ENCODE measurements around the gene FBXL5. TPM values are rescaled to one million over a fixed set of nuclear protein-coding genes. Genes with fewer than 3 reads are reported as not detected.

The FBXL5 gene
- total and polyA plus RNA-seq, 2 donors from 2014 or later = 95.3 to 98.4 TPM

DNA sequence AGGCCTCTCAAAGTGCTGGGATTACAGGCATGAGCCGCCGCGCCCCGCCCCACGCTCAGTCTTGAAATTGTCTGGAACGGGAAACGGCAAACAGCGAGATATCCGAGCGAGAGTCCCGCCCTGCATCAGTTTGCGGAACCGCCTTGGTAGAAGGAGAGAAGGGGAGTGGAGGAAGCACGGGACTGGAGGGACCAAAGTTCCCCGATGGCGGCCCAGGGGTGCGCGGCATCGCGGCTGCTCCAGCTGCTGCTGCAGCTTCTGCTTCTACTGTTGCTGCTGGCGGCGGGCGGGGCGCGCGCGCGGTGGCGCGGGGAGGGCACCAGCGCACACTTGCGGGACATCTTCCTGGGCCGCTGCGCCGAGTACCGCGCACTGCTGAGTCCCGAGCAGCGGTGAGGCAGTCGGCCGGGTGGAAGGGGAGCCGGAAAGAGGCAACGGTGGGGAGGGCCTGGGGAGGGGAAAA, 47.8 kb upstream of the FBXL5 start, which contains the start of gene BST1:
TSS of gene BST1 (plus strand) at position 125 of the 463 bp plus-strand sequence. CDS start at position 205, 80 bp downstream.
- no peaks in the 10 kb centered on the region for H3K36me3 ChIP-seq (ENCODE audit: control insufficient read depth in 2 of 3, insufficient read depth in 3 of 3, low read length in 3 of 3)
- no peaks in the 10 kb centered on the region for H3K9me3 ChIP-seq (ENCODE audit: control insufficient read depth in 2 of 3, insufficient read depth in 1 of 3, low read length in 3 of 3)
- H3K4me3 ChIP-seq (ENCODE audit: low read length in 3 of 3) = peak within 1 kb of the TSS; percentile 55 to 66 (median 61)
- TF ChIP-seq, protein P1, sequence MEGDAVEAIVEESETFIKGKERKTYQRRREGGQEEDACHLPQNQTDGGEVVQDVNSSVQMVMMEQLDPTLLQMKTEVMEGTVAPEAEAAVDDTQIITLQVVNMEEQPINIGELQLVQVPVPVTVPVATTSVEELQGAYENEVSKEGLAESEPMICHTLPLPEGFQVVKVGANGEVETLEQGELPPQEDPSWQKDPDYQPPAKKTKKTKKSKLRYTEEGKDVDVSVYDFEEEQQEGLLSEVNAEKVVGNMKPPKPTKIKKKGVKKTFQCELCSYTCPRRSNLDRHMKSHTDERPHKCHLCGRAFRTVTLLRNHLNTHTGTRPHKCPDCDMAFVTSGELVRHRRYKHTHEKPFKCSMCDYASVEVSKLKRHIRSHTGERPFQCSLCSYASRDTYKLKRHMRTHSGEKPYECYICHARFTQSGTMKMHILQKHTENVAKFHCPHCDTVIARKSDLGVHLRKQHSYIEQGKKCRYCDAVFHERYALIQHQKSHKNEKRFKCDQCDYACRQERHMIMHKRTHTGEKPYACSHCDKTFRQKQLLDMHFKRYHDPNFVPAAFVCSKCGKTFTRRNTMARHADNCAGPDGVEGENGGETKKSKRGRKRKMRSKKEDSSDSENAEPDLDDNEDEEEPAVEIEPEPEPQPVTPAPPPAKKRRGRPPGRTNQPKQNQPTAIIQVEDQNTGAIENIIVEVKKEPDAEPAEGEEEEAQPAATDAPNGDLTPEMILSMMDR (IDR thresholded peaks at IDR 0.05; ENCODE audit: borderline replicate concordance, extremely low read depth, insufficient read depth) = no peak
- H3K4me1 ChIP-seq (ENCODE audit: control insufficient read depth in 2 of 3, insufficient read depth in 2 of 3, low read depth in 1 of 3, low read length in 3 of 3) = peaks cover 0 to 3% (median 2%) of the 10 kb centered on the region in 3 donors
- peak; percentile 74 to 87 (median 80) for DNase-seq
- no peak for FAIRE-seq
- intact Hi-C loops (cut with DNase I) = no loop called here
- H3K27ac ChIP-seq (ENCODE audit: low read depth in 2 of 2, low read length in 2 of 2) = peak within 1 kb of the TSS in 1 of 2 donors; percentile 24
- no peaks in the 10 kb centered on the region for H3K27me3 ChIP-seq (ENCODE audit: control insufficient read depth, insufficient read depth, low read length)
- peak within 1 kb of the TSS; percentile 2 to 53 (median 53) for H3K9ac ChIP-seq (ENCODE audit: low read length in 3 of 3)

DNA sequence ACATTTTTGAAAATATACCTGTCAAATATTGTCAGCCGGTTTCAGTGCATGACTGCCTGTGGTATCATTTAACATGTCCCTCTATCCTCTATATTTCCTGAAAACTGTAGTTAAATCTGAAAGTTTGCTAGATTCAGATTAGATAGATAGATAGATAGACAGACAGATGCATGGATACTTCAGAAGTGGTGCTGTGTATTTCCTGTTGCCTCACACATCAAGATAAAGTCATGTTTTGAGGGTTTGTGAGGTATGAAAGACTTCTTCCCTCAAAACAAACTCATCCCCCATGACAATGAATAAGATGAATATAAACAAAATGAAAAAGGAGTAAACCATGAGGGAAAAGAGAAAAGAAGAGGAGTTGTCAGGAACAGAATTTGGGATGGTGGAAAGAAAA, 41.7 kb upstream of the FBXL5 start:
- Histone ChIP-seq H3K27ac (ENCODE audit: low read depth in 2 of 2, low read length in 2 of 2) (no peak overlapping the region), H3K27me3 (ENCODE audit: control insufficient read depth, insufficient read depth, low read length) (no peaks in the 10 kb centered on the region), H3K36me3 (ENCODE audit: control insufficient read depth in 2 of 3, insufficient read depth in 3 of 3, low read length in 3 of 3) (no peaks in the 10 kb centered on the region), H3K9ac (ENCODE audit: low read length in 3 of 3) (no peak overlapping the region), H3K4me1 (ENCODE audit: control insufficient read depth in 2 of 3, insufficient read depth in 2 of 3, low read depth in 1 of 3, low read length in 3 of 3) (peaks cover 0 to 3% (median 0%) of the 10 kb centered on the region in 3 donors), H3K4me3 (ENCODE audit: low read length in 3 of 3) (no peak overlapping the region), H3K9me3 (ENCODE audit: control insufficient read depth in 2 of 3, insufficient read depth in 1 of 3, low read length in 3 of 3) (no peaks in the 10 kb centered on the region)
- intact Hi-C loops (cut with DNase I) = no loop called here
- no peak for DNase-seq
- no peak for FAIRE-seq
- TF ChIP-seq, protein P1 (IDR thresholded peaks at IDR 0.05; ENCODE audit: borderline replicate concordance, extremely low read depth, insufficient read depth) = no peak

DNA sequence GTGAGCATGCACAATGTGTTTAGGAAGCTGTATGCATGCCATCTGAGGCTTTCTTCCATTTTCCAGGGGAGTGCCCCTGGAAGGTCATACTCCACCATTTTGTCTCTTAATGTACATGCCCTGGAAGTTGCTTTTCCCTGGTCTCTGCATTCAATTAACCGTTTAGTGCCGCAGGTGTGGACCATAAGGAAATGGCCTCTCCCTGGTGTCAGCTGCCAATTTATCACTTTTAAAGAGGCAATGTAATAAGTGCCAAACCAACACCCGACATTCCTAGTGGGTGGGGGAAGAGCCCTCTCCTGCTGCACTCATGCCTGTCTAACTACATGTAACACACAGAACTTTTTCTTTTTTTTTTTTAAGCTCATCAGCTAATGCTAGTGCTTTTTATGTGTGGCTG, 40.6 kb upstream of the FBXL5 start:
- Histone ChIP-seq H3K27ac (ENCODE audit: low read depth in 2 of 2, low read length in 2 of 2) (no peak overlapping the region), H3K27me3 (ENCODE audit: control insufficient read depth, insufficient read depth, low read length) (no peaks in the 10 kb centered on the region), H3K9ac (ENCODE audit: low read length in 3 of 3) (no peak overlapping the region), H3K4me3 (ENCODE audit: low read length in 3 of 3) (no peak overlapping the region), H3K36me3 (ENCODE audit: control insufficient read depth in 2 of 3, insufficient read depth in 3 of 3, low read length in 3 of 3) (no peaks in the 10 kb centered on the region), H3K9me3 (ENCODE audit: control insufficient read depth in 2 of 3, insufficient read depth in 1 of 3, low read length in 3 of 3) (no peaks in the 10 kb centered on the region), H3K4me1 (ENCODE audit: control insufficient read depth in 2 of 3, insufficient read depth in 2 of 3, low read depth in 1 of 3, low read length in 3 of 3) (peaks cover 0 to 2% (median 0%) of the 10 kb centered on the region in 3 donors)
- intact Hi-C loops (cut with DNase I) = no loop called here
- DNase-seq (no peak), FAIRE-seq (no peak)
- TF ChIP-seq, protein P1 (IDR thresholded peaks at IDR 0.05; ENCODE audit: borderline replicate concordance, extremely low read depth, insufficient read depth) = no peak

DNA sequence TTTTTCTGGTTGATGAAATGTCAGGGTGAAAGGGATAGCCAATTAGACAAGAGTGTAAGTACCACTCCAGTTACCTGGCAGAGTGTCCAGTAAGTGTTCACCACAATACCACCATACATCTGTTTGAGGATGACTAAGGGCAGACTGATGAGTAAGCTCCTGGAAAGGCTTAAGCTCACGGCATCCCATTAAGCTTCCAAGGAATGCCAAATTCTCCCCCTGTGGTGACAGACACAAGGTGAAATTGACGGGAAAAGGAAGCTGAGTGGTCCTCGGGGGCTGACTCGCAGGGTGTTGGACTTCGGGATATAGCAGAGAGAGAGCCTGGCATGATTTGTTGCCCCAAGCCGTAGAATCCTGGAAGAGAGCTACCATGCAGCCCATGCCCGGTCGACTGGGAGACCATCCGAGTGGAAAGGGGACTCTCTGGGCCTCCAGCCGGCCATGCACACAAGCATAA, 40.1 kb upstream of the FBXL5 start:
- H3K27ac ChIP-seq (ENCODE audit: low read depth in 2 of 2, low read length in 2 of 2) = no peak overlapping the region
- H3K9me3 ChIP-seq (ENCODE audit: control insufficient read depth in 2 of 3, insufficient read depth in 1 of 3, low read length in 3 of 3) = no peaks in the 10 kb centered on the region
- no peaks in the 10 kb centered on the region for H3K36me3 ChIP-seq (ENCODE audit: control insufficient read depth in 2 of 3, insufficient read depth in 3 of 3, low read length in 3 of 3)
- H3K4me3 ChIP-seq (ENCODE audit: low read length in 3 of 3) = no peak overlapping the region
- H3K9ac ChIP-seq (ENCODE audit: low read length in 3 of 3) = no peak overlapping the region
- DNase-seq = no peak
- intact Hi-C loops (cut with DNase I) = no loop called here
- no peaks in the 10 kb centered on the region for H3K4me1 ChIP-seq (ENCODE audit: control insufficient read depth in 2 of 3, insufficient read depth in 2 of 3, low read depth in 1 of 3, low read length in 3 of 3)
- no peak for FAIRE-seq
- TF ChIP-seq, protein P1 (IDR thresholded peaks at IDR 0.05; ENCODE audit: borderline replicate concordance, extremely low read depth, insufficient read depth) = no peak
- H3K27me3 ChIP-seq (ENCODE audit: control insufficient read depth, insufficient read depth, low read length) = no peaks in the 10 kb centered on the region
